DND-41 (cell line): ENCODE data around the gene RABL6.

Experiments
- EZH2 ChIP-seq: IDR thresholded peaks from 3 replicates; pipeline ENCODE4 v1.6.1; 2012; ENCODE audit warnings: borderline replicate concordance, low read depth, mild to moderate bottlenecking, moderate library complexity, low read length, inconsistent platforms; ENCODE audit not compliant: severe bottlenecking
- TF ChIP-seq, protein P1 (sequence below): IDR thresholded peaks from 2 replicates; pipeline ENCODE4 v1.5.1; 2012; ENCODE audit warnings: borderline replicate concordance, low read length, moderate library complexity, mild to moderate bottlenecking; ENCODE audit not compliant: poor library complexity, severe bottlenecking; ENCODE audit errors: extremely low read depth

- TF ChIP-seq EZH2 = no peak
- TF ChIP-seq, protein P1, sequence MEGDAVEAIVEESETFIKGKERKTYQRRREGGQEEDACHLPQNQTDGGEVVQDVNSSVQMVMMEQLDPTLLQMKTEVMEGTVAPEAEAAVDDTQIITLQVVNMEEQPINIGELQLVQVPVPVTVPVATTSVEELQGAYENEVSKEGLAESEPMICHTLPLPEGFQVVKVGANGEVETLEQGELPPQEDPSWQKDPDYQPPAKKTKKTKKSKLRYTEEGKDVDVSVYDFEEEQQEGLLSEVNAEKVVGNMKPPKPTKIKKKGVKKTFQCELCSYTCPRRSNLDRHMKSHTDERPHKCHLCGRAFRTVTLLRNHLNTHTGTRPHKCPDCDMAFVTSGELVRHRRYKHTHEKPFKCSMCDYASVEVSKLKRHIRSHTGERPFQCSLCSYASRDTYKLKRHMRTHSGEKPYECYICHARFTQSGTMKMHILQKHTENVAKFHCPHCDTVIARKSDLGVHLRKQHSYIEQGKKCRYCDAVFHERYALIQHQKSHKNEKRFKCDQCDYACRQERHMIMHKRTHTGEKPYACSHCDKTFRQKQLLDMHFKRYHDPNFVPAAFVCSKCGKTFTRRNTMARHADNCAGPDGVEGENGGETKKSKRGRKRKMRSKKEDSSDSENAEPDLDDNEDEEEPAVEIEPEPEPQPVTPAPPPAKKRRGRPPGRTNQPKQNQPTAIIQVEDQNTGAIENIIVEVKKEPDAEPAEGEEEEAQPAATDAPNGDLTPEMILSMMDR = no peak
Measured at GRCh38 chr9:136820971-136821825, 13.4 kb downstream of the RABL6 start.
